Uterus (tissue), 4 donors: ENCODE measurements around the gene IQCE. TPM values are rescaled to one million over a fixed set of nuclear protein-coding genes. Genes with fewer than 3 reads are reported as not detected.

Experiments used
- DNase-seq, 2 donors: peaks; one replicate each; pipeline ENCODE4 v3.0.0-alpha.2; 2019 to 2020
- H3K27ac ChIP-seq, 2 donors: fragments of 200-600 bp; sonication (generic); 1 replicate in 1 of 2; 2 replicates in 1 of 2; pipeline ENCODE4 v1.5.1; 2016 to 2018
- H3K27me3 ChIP-seq, 2 donors: fragments of 200-600 bp; sonication (generic); one replicate each; pipeline ENCODE4 v1.5.1; 2018 to 2019; ENCODE audit warnings: control low read depth in 1 of 2
- H3K36me3 ChIP-seq, 2 donors: fragments of 200-600 bp; sonication (generic); one replicate each; pipeline ENCODE4 v1.5.1; 2019; ENCODE audit warnings: control low read depth in 1 of 2
- H3K4me1 ChIP-seq, 2 donors: fragments of 200-600 bp; sonication (generic); one replicate each; pipeline ENCODE4 v1.5.1; 2018 to 2019; ENCODE audit warnings: control low read depth in 1 of 2
- H3K4me3 ChIP-seq, 2 donors: fragments of 200-600 bp; sonication (generic); 1 replicate in 1 of 2; 2 replicates in 1 of 2; pipeline ENCODE4 v1.5.1; 2018 to 2019; ENCODE audit warnings: mild to moderate bottlenecking in 1 of 2
- H3K9me3 ChIP-seq, 2 donors: fragments of 200-600 bp; sonication (generic); one replicate each; pipeline ENCODE4 v1.5.1; 2019; ENCODE audit warnings: control low read depth in 1 of 2
- POLR2A ChIP-seq, 2 donors: fragments of 450-650 bp; IDR thresholded peaks; one replicate each; pipeline ENCODE4 v1.6.1; 2016; ENCODE audit warnings: antibody characterized with exemption in 2 of 2, mild to moderate bottlenecking in 1 of 2, moderate library complexity in 1 of 2
- intact Hi-C: fragments of 100-400 bp; cut with DNase I; formaldehyde crosslinking; loops from one replicate; pipeline ENCODE4 v1.15.1; 2023; ENCODE audit warnings: low total_unique reads
- total RNA-seq, 4 donors: library from RNA; depleted of rRNA in 3 of 4; stranded (reverse); fragments of >200 nt in 3 of 4; gene quantifications; one replicate each; pipeline versions ENCODE4 v1.1.0 to v1.2.4, GENCODE V29; 2014 to 2023
- TF ChIP-seq, protein P1 (sequence below), 4 experiments: fragments of 200-600 bp in 2 of 4; fragments of 450-650 bp in 2 of 4; sonication (generic) in 2 of 4; IDR thresholded peaks; one replicate each; pipeline ENCODE4 v1.5.1; 2016 to 2019; ENCODE audit warnings: antibody characterized with exemption in 4 of 4, mild to moderate bottlenecking in 2 of 4, moderate library complexity in 1 of 4
- donor health status: DM: yes; HTN: yes; CAD: no.

Gene IQCE
- total RNA-seq, 4 donors from 2014 or later, result 6.8 to 28.0 (median 16.9) TPM

DNA sequence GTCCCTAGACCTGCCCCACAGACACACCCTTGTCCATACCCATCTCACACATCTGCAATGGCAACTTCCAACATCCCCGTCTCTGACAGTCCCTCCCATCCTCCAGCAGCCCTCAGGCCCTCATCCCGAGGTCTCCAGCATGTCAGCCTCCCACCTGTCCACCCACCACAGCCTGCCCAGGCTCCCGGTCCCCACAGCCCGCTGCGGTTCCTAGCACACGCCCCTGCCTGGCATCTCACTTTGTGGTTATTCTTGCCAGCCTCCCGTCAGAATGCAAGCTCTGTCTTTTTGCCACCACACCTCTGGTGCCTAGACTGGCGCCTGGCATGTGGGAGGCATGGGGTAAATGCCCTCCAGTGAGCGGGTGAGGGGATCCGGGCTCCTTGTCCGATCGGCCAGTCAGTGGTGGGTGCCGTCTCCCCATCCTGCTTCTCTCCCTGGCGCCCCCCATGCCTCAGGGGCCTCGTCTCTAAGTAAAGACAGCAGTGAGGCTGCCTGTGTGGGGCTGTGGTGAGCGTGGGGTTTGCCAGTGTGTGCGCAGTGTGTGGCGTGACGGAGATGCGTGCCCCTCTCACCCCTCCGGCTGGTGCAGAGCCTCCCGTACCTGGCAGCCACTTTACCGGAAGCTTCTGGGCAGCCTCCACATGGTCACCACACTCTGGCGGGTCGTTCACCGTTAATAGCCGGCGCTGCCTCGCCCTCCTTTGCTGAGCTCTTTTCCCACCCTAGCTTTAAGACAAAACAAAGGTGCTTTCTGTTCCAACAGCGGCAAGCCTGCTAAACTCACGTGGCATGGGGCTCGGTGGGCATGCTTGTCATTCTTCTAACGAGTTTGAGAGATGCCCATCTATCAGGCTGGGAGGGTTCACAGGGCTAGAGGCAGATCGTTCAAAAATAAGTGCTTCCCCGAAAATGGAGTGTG lies 44.5 kb downstream of the IQCE start:
- no peak for DNase-seq
- Histone ChIP-seq H3K36me3 (no peaks in the 10 kb centered on the region), H3K4me3 (no peak overlapping the region), H3K27me3 (no peaks in the 10 kb centered on the region), H3K9me3 (no peaks in the 10 kb centered on the region), H3K27ac (no peak overlapping the region), H3K4me1 (no peaks in the 10 kb centered on the region)
- TF ChIP-seq POLR2A (IDR thresholded peaks at IDR 0.05), result no peak
- TF ChIP-seq, protein P1, sequence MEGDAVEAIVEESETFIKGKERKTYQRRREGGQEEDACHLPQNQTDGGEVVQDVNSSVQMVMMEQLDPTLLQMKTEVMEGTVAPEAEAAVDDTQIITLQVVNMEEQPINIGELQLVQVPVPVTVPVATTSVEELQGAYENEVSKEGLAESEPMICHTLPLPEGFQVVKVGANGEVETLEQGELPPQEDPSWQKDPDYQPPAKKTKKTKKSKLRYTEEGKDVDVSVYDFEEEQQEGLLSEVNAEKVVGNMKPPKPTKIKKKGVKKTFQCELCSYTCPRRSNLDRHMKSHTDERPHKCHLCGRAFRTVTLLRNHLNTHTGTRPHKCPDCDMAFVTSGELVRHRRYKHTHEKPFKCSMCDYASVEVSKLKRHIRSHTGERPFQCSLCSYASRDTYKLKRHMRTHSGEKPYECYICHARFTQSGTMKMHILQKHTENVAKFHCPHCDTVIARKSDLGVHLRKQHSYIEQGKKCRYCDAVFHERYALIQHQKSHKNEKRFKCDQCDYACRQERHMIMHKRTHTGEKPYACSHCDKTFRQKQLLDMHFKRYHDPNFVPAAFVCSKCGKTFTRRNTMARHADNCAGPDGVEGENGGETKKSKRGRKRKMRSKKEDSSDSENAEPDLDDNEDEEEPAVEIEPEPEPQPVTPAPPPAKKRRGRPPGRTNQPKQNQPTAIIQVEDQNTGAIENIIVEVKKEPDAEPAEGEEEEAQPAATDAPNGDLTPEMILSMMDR (IDR thresholded peaks at IDR 0.05), result no peak
- intact Hi-C loops, result no loop called here

DNA sequence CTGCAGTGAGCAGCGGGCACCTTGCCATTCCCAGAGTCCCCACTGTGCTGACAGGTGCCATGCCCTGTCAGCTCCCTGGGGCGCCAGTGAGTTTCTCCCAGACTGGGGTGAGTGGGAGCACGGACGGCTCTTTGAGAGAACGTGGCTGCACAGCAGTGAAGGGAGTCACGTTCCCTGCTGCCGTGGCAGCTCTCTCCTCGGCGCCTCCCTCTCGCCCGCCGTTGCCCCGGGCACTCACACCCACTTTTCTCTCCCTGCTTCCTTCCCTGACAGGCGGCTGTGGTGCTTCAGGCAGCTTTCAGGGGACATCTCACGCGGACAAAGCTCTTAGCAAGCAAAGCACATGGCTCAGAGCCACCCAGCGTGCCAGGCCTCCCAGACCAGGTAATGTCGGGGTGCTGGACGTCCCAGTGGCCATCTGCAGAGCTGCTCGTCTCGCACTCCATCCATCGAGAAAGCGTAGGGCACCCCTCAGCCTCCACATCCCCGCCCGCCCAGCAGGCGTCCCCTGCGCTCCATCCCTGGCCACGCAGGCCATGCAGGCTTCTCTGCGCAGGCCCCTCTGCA lies 45.9 kb downstream of the IQCE start:
- Histone ChIP-seq H3K4me1 (no peaks in the 10 kb centered on the region), H3K27me3 (no peaks in the 10 kb centered on the region), H3K9me3 (no peaks in the 10 kb centered on the region), H3K27ac (no peak overlapping the region), H3K4me3 (no peak overlapping the region), H3K36me3 (no peaks in the 10 kb centered on the region)
- DNase-seq, result no peak
- intact Hi-C loops, result no loop called here
- TF ChIP-seq, protein P1 (IDR thresholded peaks at IDR 0.05), result no peak
- TF ChIP-seq POLR2A (IDR thresholded peaks at IDR 0.05), result no peak

DNA sequence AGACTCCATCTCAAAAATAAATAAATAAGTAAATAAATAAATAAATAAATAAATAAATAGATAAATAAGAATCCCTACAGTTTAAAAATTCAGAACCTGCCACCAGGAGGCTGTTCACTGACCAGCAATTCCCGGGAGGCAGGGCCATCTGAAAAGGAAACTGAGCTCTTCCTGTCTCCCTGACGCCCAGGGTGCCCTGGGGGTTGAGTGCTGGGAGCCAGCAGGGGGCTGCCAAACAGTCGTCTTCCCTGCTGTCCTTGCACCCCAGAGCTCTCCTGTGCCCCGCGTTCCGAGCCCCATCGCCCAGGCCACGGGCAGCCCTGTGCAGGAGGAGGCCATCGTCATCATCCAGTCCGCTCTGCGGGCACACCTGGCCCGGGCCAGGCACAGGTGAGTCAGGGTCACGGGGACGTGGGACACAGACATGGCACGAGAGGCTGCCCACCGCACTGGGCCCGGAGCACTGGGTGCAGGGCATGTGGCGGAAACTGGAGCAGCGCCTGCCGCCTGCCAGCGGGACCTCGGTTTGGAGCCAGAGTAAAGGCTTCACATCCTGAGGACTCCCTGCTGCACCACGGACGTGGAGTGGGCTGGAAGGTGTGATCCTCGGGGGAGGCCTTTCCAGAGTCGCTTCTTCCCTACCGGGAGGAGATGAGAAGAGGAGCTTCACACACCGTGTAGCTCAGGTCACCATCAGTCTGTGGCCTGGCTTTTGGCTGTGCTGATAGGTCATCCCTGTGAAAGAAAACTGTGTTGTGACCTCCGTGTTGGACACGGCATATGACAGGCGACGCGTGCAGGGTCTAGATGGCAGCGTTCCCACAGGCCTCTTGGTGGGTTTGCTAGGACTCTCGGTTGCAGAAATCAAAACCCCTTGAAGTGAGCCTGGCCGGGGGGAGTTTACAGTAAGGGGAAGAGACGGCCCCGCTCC lies 47.1 kb downstream of the IQCE start:
- no peaks in the 10 kb centered on the region for H3K9me3 ChIP-seq
- no peaks in the 10 kb centered on the region for H3K27me3 ChIP-seq
- DNase-seq, result no peak
- intact Hi-C loops, result no loop called here
- H3K27ac ChIP-seq, result no peak overlapping the region
- no peaks in the 10 kb centered on the region for H3K36me3 ChIP-seq
- no peaks in the 10 kb centered on the region for H3K4me1 ChIP-seq
- no peak for TF ChIP-seq POLR2A (IDR thresholded peaks at IDR 0.05)
- TF ChIP-seq, protein P1 (IDR thresholded peaks at IDR 0.05), result no peak
- H3K4me3 ChIP-seq, result no peak overlapping the region

DNA sequence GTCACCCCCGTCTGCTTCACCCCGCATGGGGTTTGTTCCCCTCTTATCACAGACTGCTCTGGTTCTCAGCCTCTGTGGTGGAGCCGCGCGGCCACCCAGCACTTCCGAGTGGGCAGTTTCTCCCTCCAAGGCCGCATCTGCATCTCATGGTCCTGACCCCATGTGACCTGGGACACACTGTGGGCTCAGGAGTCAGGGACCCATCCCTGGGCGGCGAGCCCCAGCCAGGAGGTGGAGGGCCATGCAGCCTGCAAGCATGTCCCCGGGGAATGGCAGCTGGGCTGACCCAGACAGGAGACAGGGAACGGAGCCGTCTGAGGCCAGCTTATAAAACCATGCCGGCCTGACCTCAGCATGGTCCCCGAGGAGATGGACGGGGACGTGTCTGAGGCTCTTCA lies 47.8 kb downstream of the IQCE start:
- DNase-seq, result no peak
- no peaks in the 10 kb centered on the region for H3K27me3 ChIP-seq
- no peak overlapping the region for H3K27ac ChIP-seq
- H3K36me3 ChIP-seq, result no peaks in the 10 kb centered on the region
- intact Hi-C loops, result no loop called here
- no peaks in the 10 kb centered on the region for H3K4me1 ChIP-seq
- H3K4me3 ChIP-seq, result no peak overlapping the region
- no peaks in the 10 kb centered on the region for H3K9me3 ChIP-seq
- TF ChIP-seq POLR2A (IDR thresholded peaks at IDR 0.05), result no peak
- TF ChIP-seq, protein P1 (IDR thresholded peaks at IDR 0.05), result no peak
